CD14-positive monocyte (primary cell): ENCODE data around the gene CSRP1. TPM values are rescaled to one million over a fixed set of nuclear protein-coding genes. Genes with fewer than 3 reads are reported as not detected.

Source experiments
- DNase-seq, 3 donors: peaks; one replicate each; pipeline ENCODE4 v3.0.0-alpha.2; 2011 to 2022
- H2AFZ ChIP-seq: 2 replicates; pipeline ENCODE4 v1.6.0; 2012; ENCODE audit warnings: mild to moderate bottlenecking, low read depth, low read length, inconsistent platforms; ENCODE audit not compliant: insufficient read depth, poor library complexity, severe bottlenecking
- H3K27ac ChIP-seq, 2 donors: 1 replicate in 1 of 2; 2 replicates in 1 of 2; pipeline ENCODE4 v1.5.1; 2012 to 2013; ENCODE audit warnings: low read length in 2 of 2, control low read depth in 1 of 2, inconsistent platforms in 1 of 2, low read depth in 1 of 2, mild to moderate bottlenecking in 1 of 2
- H3K27me3 ChIP-seq, 2 donors: one replicate each; pipeline versions ENCODE4 v1.6.0 to v1.6.1; 2011 to 2013; ENCODE audit warnings: low read length in 2 of 2; ENCODE audit not compliant: control insufficient read depth in 2 of 2, insufficient read depth in 2 of 2
- H3K36me3 ChIP-seq, 2 donors: replicated peaks in 1 of 2; 1 replicate in 1 of 2; 2 replicates in 1 of 2; pipeline versions ENCODE4 v1.5.1 to v1.6.1; 2012 to 2013; ENCODE audit warnings: low read length in 2 of 2, control low read depth in 1 of 2, inconsistent platforms in 1 of 2, mild to moderate bottlenecking in 1 of 2; ENCODE audit not compliant: insufficient read depth in 2 of 2, control insufficient read depth in 1 of 2
- H3K4me1 ChIP-seq, 2 donors: 1 replicate in 1 of 2; 2 replicates in 1 of 2; pipeline versions ENCODE4 v1.5.1 to v1.6.1; 2012 to 2013; ENCODE audit warnings: low read length in 2 of 2, control low read depth in 1 of 2, inconsistent platforms in 1 of 2, mild to moderate bottlenecking in 1 of 2, moderate library complexity in 1 of 2; ENCODE audit not compliant: insufficient read depth in 2 of 2, control insufficient read depth in 1 of 2
- H3K4me2 ChIP-seq: replicated peaks from 2 replicates; pipeline ENCODE3; 2012; ENCODE audit warnings: low read length, moderate library complexity, mild to moderate bottlenecking; ENCODE audit not compliant: poor library complexity, severe bottlenecking; ENCODE audit errors: extremely low read depth
- H3K4me3 ChIP-seq, 3 experiments: fragments of 200-600 bp in 1 of 3; sonication (generic) in 1 of 3; replicated peaks in 1 of 3; 1 replicate in 2 of 3; 2 replicates in 1 of 3; pipeline ENCODE4 v1.5.1; 2011 to 2013; ENCODE audit warnings: low read length in 3 of 3, mild to moderate bottlenecking in 3 of 3, control low read depth in 2 of 3, low read depth in 2 of 3, inconsistent platforms in 1 of 3, moderate library complexity in 1 of 3
- H3K79me2 ChIP-seq: 2 replicates; pipeline ENCODE4 v1.6.0; 2012; ENCODE audit warnings: mild to moderate bottlenecking, control low read depth, inconsistent platforms, low read length, moderate library complexity; ENCODE audit not compliant: insufficient read depth
- H3K9ac ChIP-seq: 2 replicates; pipeline ENCODE4 v1.6.0; 2017; ENCODE audit warnings: low read length, mild to moderate bottlenecking; ENCODE audit not compliant: insufficient read depth, poor library complexity, severe bottlenecking
- H3K9me3 ChIP-seq, 2 donors: replicated peaks in 1 of 2; 1 replicate in 1 of 2; 2 replicates in 1 of 2; pipeline versions ENCODE4 v1.5.1 to v1.6.1; 2012 to 2013; ENCODE audit warnings: low read length in 2 of 2, control low read depth in 1 of 2; ENCODE audit not compliant: control insufficient read depth in 1 of 2, insufficient read depth in 1 of 2
- H4K20me1 ChIP-seq: 2 replicates; pipeline ENCODE4 v1.6.0; 2012; ENCODE audit warnings: mild to moderate bottlenecking, low read length, control low read depth, moderate library complexity; ENCODE audit not compliant: insufficient read depth
- H3K27ac Mint-ChIP-seq, 7 donors: one replicate each; pipeline ENCODE4 v1.8.0; 2020; ENCODE audit warnings: mild to moderate bottlenecking in 7 of 7, mixed read lengths in 7 of 7, moderate library complexity in 6 of 7, inconsistent platforms in 2 of 7
- H3K27me3 Mint-ChIP-seq, 3 donors: one replicate each; pipeline ENCODE4 v1.8.0; 2021 to 2022; ENCODE audit warnings: low read depth in 3 of 3, mild to moderate bottlenecking in 3 of 3, mixed read lengths in 3 of 3, moderate library complexity in 3 of 3, inconsistent platforms in 1 of 3
- H3K36me3 Mint-ChIP-seq, 2 donors: one replicate each; pipeline ENCODE4 v1.8.0; 2020; ENCODE audit warnings: mixed read lengths in 2 of 2, inconsistent platforms in 1 of 2, mild to moderate bottlenecking in 1 of 2
- H3K4me1 Mint-ChIP-seq: one replicate; pipeline ENCODE4 v1.8.0; 2020; ENCODE audit warnings: mild to moderate bottlenecking, mixed read lengths
- H3K4me3 Mint-ChIP-seq, 2 donors: one replicate each; pipeline ENCODE4 v1.8.0; 2020; ENCODE audit warnings: mild to moderate bottlenecking in 2 of 2, mixed read lengths in 2 of 2, moderate library complexity in 1 of 2
- H3K9me3 Mint-ChIP-seq, 7 donors: one replicate each; pipeline ENCODE4 v1.8.0; 2020 to 2022; ENCODE audit warnings: mixed read lengths in 7 of 7, mild to moderate bottlenecking in 6 of 7, moderate library complexity in 6 of 7, inconsistent platforms in 2 of 7
- WGBS: methylation state at CpG from one replicate; pipeline ENCODE4 v1.1.5; 2013; ENCODE audit warnings: missing lambda C conversion rate; ENCODE audit not compliant: insufficient coverage; 5-methylcytosine and 5-hydroxymethylcytosine counted together
- intact Hi-C, 2 donors: fragments of 100-400 bp; cut with micrococcal nuclease; formaldehyde crosslinking; loops; one replicate each; pipeline versions ENCODE4 v1.15.0 to v1.15.1; 2023
- polyA plus RNA-seq, 3 donors: library from polyadenylated mRNA; depleted of rRNA in 1 of 3; unstranded in 2 of 3; stranded (reverse) in 1 of 3; fragments of 300-500 nt in 2 of 3; fragments of >200 nt in 1 of 3; fragmentation: Illumina TruSeq in 2 of 3; gene quantifications; 1 replicate in 2 of 3; 2 replicates in 1 of 3; pipeline ENCODE4 v1.2.3, GENCODE V29; 2012 to 2021
- TF ChIP-seq, protein P1 (sequence below): fragments of 200-600 bp; IDR thresholded peaks from one replicate; pipeline ENCODE4 v1.8.0; 2022; ENCODE audit warnings: antibody characterized with exemption, mild to moderate bottlenecking

CSRP1 gene
- polyA plus RNA-seq, 3 donors = 87.4 to 111 (median 98.8) TPM

DNA sequence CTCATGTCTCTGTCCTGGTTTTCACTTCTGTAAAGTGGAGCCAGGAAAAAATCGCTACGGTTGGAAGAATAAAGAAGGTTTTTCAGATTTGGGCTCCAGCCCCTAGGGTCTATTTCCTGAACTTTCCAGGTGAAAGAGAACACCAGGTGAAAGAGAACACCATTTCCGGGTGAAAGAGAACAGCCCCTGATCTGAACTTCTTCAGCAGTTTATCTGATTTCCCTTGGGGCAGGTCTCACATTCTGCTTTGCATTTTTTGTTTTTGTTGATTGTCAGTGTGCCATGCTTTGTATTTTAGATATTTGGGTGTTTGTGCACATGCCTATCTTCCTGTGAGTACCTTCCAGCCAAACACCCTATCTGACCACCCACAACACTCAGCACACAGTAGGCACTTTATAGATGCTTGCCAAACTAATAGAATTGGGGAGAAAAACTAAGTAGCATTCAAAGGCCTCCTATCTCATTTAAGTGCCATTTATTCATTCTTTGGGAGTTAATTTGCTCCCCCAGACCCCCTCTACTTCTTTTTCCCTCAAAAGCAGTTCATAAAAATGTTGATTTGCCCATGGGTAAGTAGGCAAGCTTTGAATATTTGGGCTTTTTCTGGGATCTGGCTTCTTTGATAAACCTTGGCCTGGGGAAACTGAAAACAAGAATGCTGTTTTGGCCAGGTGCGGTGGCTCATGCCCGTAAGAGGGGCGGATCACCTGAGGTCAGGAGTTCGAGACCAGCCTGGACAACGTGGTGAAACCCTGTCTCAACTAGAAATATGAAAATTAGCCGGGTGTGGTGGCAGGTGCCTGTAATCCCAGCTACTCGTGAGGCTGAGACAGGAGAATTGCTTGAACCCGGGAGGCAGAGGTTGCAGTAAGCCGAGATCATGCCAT, 34.2 kb upstream of the CSRP1 start:
- peak overlapping the region in 2 of 7 donors; percentile 49 to 53 for H3K27ac Mint-ChIP-seq
- Histone ChIP-seq H3K9ac (no peak overlapping the region), H4K20me1 (no peaks in the 10 kb centered on the region), H3K4me2 (no peak overlapping the region), H3K4me3 (no peak overlapping the region), H2AFZ (no peak overlapping the region), H3K9me3 (no peaks in the 10 kb centered on the region), H3K27me3 (peaks cover 32 to 37% of the 10 kb centered on the region in 2 donors), H3K27ac (peak overlapping the region in 1 of 2 donors; percentile 45), H3K36me3 (no peaks in the 10 kb centered on the region), H3K4me1 (peaks cover 68 to 83% of the 10 kb centered on the region in 2 donors), H3K79me2 (no peaks in the 10 kb centered on the region)
- H3K9me3 Mint-ChIP-seq = peaks cover 0 to 15% (median 0%) of the 10 kb centered on the region in 7 donors
- peaks cover 0 to 17% of the 10 kb centered on the region in 2 donors for H3K36me3 Mint-ChIP-seq
- H3K27me3 Mint-ChIP-seq = peaks cover 23 to 41% (median 34%) of the 10 kb centered on the region in 3 donors
- DNase-seq = no peak
- H3K4me3 Mint-ChIP-seq = peak overlapping the region in 1 of 2 donors; percentile 91
- TF ChIP-seq, protein P1, sequence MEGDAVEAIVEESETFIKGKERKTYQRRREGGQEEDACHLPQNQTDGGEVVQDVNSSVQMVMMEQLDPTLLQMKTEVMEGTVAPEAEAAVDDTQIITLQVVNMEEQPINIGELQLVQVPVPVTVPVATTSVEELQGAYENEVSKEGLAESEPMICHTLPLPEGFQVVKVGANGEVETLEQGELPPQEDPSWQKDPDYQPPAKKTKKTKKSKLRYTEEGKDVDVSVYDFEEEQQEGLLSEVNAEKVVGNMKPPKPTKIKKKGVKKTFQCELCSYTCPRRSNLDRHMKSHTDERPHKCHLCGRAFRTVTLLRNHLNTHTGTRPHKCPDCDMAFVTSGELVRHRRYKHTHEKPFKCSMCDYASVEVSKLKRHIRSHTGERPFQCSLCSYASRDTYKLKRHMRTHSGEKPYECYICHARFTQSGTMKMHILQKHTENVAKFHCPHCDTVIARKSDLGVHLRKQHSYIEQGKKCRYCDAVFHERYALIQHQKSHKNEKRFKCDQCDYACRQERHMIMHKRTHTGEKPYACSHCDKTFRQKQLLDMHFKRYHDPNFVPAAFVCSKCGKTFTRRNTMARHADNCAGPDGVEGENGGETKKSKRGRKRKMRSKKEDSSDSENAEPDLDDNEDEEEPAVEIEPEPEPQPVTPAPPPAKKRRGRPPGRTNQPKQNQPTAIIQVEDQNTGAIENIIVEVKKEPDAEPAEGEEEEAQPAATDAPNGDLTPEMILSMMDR = no peak
- H3K4me1 Mint-ChIP-seq = peaks cover 87% of the 10 kb centered on the region
- intact Hi-C loops = no loop called here
- WGBS = 85% methylated on average over 12 of the region's 12 CpGs

DNA sequence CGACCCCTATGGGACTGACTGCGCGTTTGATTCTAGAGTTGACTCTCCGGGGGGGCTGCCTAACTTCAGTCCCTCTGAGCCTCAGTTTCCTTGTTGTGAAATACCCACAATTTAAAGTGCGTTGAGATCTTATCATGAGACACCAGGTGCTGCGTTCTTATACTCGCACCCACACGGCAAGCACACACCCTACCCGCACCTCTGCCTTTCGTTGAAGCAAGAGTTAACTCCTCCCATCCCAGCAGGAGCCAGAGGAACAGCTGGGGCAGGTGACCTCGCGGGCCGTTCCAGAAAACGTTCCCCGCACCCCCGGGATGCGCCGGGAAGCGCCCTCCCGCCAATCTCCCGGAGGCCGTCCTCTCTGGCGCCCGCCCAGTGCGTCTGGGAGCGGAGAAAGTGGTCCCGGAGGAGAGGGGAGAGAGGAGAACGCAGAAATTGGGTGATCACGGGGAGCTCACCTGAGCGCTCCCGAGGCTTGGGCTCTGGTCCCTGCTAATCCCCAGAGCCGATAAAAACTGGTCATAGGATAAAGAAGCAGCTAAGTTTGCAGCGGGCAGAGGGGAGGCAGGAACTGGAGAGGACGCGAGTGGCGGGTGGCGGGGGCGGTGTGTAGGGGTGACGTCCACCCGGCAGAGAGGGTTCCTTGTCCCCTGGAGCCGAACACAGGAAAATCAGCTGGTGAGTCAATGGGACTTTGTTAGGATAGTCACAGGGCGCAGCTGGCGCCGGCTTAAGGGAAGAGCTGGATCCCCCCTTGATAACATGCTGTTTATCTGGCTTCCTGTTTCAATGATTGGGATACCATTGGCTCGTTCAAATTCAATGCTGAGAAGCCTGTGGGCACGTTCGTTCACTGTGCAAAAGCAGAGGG, 32.9 kb upstream of the CSRP1 start:
- peak in 2 of 3 donors; percentile 36 to 64 for DNase-seq
- Histone ChIP-seq H3K9ac (no peak overlapping the region), H3K9me3 (no peaks in the 10 kb centered on the region), H3K36me3 (no peaks in the 10 kb centered on the region), H2AFZ (peak overlapping the region; percentile 59), H3K79me2 (no peaks in the 10 kb centered on the region), H3K4me2 (peak overlapping the region; percentile 87), H4K20me1 (no peaks in the 10 kb centered on the region), H3K4me3 (peak overlapping the region; percentile 10 to 71 (median 53)), H3K4me1 (peaks cover 74 to 90% of the 10 kb centered on the region in 2 donors), H3K27ac (no peak overlapping the region), H3K27me3 (peaks cover 32 to 37% of the 10 kb centered on the region in 2 donors)
- TF ChIP-seq, protein P1 = no peak
- H3K9me3 Mint-ChIP-seq = peaks cover 0 to 15% (median 0%) of the 10 kb centered on the region in 7 donors
- intact Hi-C loops = no loop called here
- peak overlapping the region in 4 of 7 donors; percentile 35 to 78 (median 72) for H3K27ac Mint-ChIP-seq
- H3K4me3 Mint-ChIP-seq = peak overlapping the region; percentile 77 to 91
- peaks cover 89% of the 10 kb centered on the region for H3K4me1 Mint-ChIP-seq
- peaks cover 24 to 41% (median 32%) of the 10 kb centered on the region in 3 donors for H3K27me3 Mint-ChIP-seq
- H3K36me3 Mint-ChIP-seq = peaks cover 0 to 17% of the 10 kb centered on the region in 2 donors
- 2% methylated on average over 46 of the region's 47 CpGs for WGBS
